ENCODE results near the gene CACNA1H.

CACNA1H gene

DNA sequence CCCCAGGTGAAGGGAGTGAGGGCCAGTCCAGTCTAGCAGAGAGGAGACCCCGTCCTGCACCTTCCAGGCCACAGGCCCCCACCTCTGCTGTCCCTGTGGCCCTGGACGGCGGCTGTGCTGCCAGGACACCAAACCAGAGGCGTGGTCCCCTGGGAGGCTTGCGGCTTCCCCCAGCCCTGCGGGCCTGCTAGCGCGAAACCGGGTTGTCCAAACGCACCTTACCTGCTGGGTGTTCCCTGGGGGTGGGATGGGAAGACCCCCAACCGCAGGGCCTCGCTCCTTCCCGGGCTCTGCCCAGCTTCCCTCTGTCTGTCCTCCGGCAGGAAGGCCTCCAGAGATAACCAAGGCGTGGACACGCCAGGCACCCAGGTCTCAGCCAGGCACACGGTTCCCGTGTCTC, 19.6 kb upstream of the CACNA1H start:
- Histone ChIP-seq H3K4ac (ENCODE audit: low read depth in 1 of 2, low read length in 2 of 2) (no peak overlapping the region), H3K27ac (ENCODE audit: low read length, poor library complexity, severe bottlenecking) (no peak overlapping the region), H3K23ac (ENCODE audit: low read length in 2 of 2) (no peak overlapping the region), H2BK12ac (ENCODE audit: low read length in 2 of 2) (no peak overlapping the region), H3K9ac (ENCODE audit: low read length) (no peak overlapping the region), H3K4me2 (ENCODE audit: low read length, poor library complexity, severe bottlenecking) (no peak overlapping the region), H4K91ac (ENCODE audit: low read length) (no peak overlapping the region), H3K4me3 (ENCODE audit: insufficient read depth in 1 of 2, low read depth in 1 of 2, low read length in 2 of 2) (no peak overlapping the region), H3K4me1 (ENCODE audit: control insufficient read depth, insufficient read depth, low read depth, low read length) (peaks cover 12% of the 10 kb centered on the region), H3K79me1 (replicated peaks; ENCODE audit: low read length, poor library complexity, severe bottlenecking) (no peaks in the 10 kb centered on the region), H2BK120ac (ENCODE audit: low read depth, low read length) (no peak overlapping the region), H3K36me3 (ENCODE audit: control insufficient read depth in 1 of 2, insufficient read depth in 2 of 2, low read depth in 1 of 2, low read length in 2 of 2) (peaks cover 0 to 2% of the 10 kb centered on the region in 2 experiments), H2AK5ac (ENCODE audit: low read length, severe bottlenecking) (no peak overlapping the region), H2AFZ (ENCODE audit: low read depth, low read length) (no peak overlapping the region), H4K8ac (ENCODE audit: low read length) (no peak overlapping the region), H3K9me3 (ENCODE audit: control insufficient read depth, low read length) (no peaks in the 10 kb centered on the region), H3K18ac (ENCODE audit: low read depth in 1 of 2, low read length in 2 of 2) (no peak overlapping the region), H2BK15ac (ENCODE audit: low read depth, poor library complexity, severe bottlenecking) (no peak overlapping the region), H3K14ac (ENCODE audit: low read length in 2 of 2) (no peak overlapping the region), H2BK5ac (ENCODE audit: low read depth, low read length, poor library complexity, severe bottlenecking) (no peak overlapping the region), H3K27me3 (ENCODE audit: control insufficient read depth in 1 of 2, insufficient read depth in 1 of 2, low read length in 2 of 2) (peaks cover 0 to 17% of the 10 kb centered on the region in 2 experiments)
- WGBS, result 92% methylated on average over 18 of the region's 18 CpGs
- DNase-seq, result no peak

DNA sequence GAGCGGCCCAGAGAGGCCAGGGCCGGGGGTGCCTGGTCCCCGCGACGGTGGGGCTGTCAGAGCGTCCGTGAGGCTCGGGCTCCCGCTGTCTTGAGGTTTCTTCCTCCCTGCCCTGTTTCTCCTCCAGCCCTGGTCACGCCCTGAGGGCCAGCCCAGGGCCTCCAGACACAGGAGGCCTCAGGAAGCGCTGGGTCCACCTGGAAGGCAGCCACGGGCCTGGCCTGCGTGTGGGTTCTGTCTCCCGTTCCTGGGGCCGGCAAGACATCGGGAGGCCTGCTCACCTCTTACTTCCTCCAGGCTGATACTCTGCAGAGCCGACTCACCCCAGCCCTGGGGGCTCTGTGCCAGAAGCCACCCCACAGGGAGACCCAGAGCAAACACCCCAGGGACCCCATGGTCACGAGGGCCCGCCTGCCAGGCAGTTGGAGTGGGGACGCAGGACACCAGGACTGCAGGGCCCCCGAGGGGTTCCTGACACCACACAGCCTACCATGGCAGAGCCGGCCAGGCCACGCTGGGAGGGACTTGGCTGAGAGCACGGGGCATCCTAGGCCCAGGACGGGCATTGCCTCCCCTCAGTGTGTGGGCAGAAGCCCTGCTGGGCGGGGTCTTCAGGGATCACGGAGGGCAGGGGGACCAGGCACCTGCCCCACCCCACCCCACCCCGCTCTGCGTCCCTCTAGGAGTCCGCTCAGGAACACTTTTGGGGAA, 18.9 kb upstream of the CACNA1H start:
- Histone ChIP-seq H3K27ac (ENCODE audit: low read length, poor library complexity, severe bottlenecking) (no peak overlapping the region), H2AFZ (ENCODE audit: low read depth, low read length) (no peak overlapping the region), H2BK15ac (ENCODE audit: low read depth, poor library complexity, severe bottlenecking) (no peak overlapping the region), H2BK12ac (ENCODE audit: low read length in 2 of 2) (no peak overlapping the region), H3K9me3 (ENCODE audit: control insufficient read depth, low read length) (no peaks in the 10 kb centered on the region), H4K8ac (ENCODE audit: low read length) (no peak overlapping the region), H4K91ac (ENCODE audit: low read length) (no peak overlapping the region), H3K36me3 (ENCODE audit: control insufficient read depth in 1 of 2, insufficient read depth in 2 of 2, low read depth in 1 of 2, low read length in 2 of 2) (peaks cover 0 to 2% of the 10 kb centered on the region in 2 experiments), H2BK120ac (ENCODE audit: low read depth, low read length) (no peak overlapping the region), H3K4me3 (ENCODE audit: insufficient read depth in 1 of 2, low read depth in 1 of 2, low read length in 2 of 2) (no peak overlapping the region), H2BK5ac (ENCODE audit: low read depth, low read length, poor library complexity, severe bottlenecking) (no peak overlapping the region), H3K27me3 (ENCODE audit: control insufficient read depth in 1 of 2, insufficient read depth in 1 of 2, low read length in 2 of 2) (peaks cover 0 to 17% of the 10 kb centered on the region in 2 experiments), H3K4me2 (ENCODE audit: low read length, poor library complexity, severe bottlenecking) (no peak overlapping the region), H3K9ac (ENCODE audit: low read length) (no peak overlapping the region), H3K18ac (ENCODE audit: low read depth in 1 of 2, low read length in 2 of 2) (no peak overlapping the region), H3K79me1 (replicated peaks; ENCODE audit: low read length, poor library complexity, severe bottlenecking) (no peaks in the 10 kb centered on the region), H3K14ac (ENCODE audit: low read length in 2 of 2) (no peak overlapping the region), H2AK5ac (ENCODE audit: low read length, severe bottlenecking) (no peak overlapping the region), H3K23ac (ENCODE audit: low read length in 2 of 2) (no peak overlapping the region), H3K4me1 (ENCODE audit: control insufficient read depth, insufficient read depth, low read depth, low read length) (peaks cover 12% of the 10 kb centered on the region), H3K4ac (ENCODE audit: low read depth in 1 of 2, low read length in 2 of 2) (no peak overlapping the region)
- DNase-seq, result no peak
- 83% methylated on average over 28 of the region's 30 CpGs for WGBS

DNA sequence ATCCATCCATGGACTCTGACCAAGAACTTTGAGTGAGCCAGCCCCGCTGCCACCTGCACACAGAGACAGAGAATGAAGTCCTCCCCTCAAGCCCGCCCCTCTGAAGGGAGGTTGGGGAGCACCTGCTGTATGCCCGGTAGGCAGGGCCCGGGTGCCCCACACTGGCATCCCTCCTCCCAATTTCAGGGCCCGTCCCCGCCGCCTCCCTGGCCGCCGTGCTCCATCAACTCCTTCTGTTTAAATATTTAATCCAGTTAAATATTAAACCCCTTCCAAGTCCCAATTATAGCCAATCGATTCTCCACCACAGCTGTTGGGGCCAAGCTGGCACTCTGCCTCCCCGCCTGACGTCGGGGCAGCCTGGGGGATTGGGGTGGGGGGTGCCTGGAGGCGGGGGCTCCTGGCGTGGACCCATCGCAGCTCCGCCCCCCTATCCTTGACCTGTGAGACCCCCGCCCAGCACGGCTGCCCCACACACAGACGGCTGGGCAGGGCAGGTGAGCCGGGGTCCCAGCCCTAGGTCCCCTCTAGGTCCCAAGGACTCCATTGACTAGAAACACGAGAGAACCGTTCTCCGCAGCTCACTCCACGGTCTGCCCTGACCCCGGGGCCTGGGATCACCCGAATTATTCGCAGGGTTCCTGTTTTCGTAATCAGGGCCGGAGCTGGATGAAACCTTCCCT, 18.0 kb upstream of the CACNA1H start:
- peaks cover 0 to under 1% of the 10 kb centered on the region in 2 experiments for H3K36me3 ChIP-seq (ENCODE audit: control insufficient read depth in 1 of 2, insufficient read depth in 2 of 2, low read depth in 1 of 2, low read length in 2 of 2)
- H2BK5ac ChIP-seq (ENCODE audit: low read depth, low read length, poor library complexity, severe bottlenecking), result no peak overlapping the region
- no peak overlapping the region for H2AFZ ChIP-seq (ENCODE audit: low read depth, low read length)
- H3K18ac ChIP-seq (ENCODE audit: low read depth in 1 of 2, low read length in 2 of 2), result no peak overlapping the region
- no peak overlapping the region for H3K27ac ChIP-seq (ENCODE audit: low read length, poor library complexity, severe bottlenecking)
- H2BK15ac ChIP-seq (ENCODE audit: low read depth, poor library complexity, severe bottlenecking), result no peak overlapping the region
- H3K27me3 ChIP-seq (ENCODE audit: control insufficient read depth in 1 of 2, insufficient read depth in 1 of 2, low read length in 2 of 2), result peaks cover 0 to 18% of the 10 kb centered on the region in 2 experiments
- H3K79me1 ChIP-seq (replicated peaks; ENCODE audit: low read length, poor library complexity, severe bottlenecking), result no peaks in the 10 kb centered on the region
- H3K4me3 ChIP-seq (ENCODE audit: insufficient read depth in 1 of 2, low read depth in 1 of 2, low read length in 2 of 2), result no peak overlapping the region
- 89% methylated on average over 30 of the region's 30 CpGs for WGBS
- H2BK12ac ChIP-seq (ENCODE audit: low read length in 2 of 2), result no peak overlapping the region
- H3K4me1 ChIP-seq (ENCODE audit: control insufficient read depth, insufficient read depth, low read depth, low read length), result peaks cover 12% of the 10 kb centered on the region
- no peaks in the 10 kb centered on the region for H3K9me3 ChIP-seq (ENCODE audit: control insufficient read depth, low read length)
- H4K8ac ChIP-seq (ENCODE audit: low read length), result no peak overlapping the region
- H4K91ac ChIP-seq (ENCODE audit: low read length), result no peak overlapping the region
- H2AK5ac ChIP-seq (ENCODE audit: low read length, severe bottlenecking), result no peak overlapping the region
- no peak overlapping the region for H3K4ac ChIP-seq (ENCODE audit: low read depth in 1 of 2, low read length in 2 of 2)
- H3K9ac ChIP-seq (ENCODE audit: low read length), result no peak overlapping the region
- no peak overlapping the region for H3K23ac ChIP-seq (ENCODE audit: low read length in 2 of 2)
- H3K4me2 ChIP-seq (ENCODE audit: low read length, poor library complexity, severe bottlenecking), result no peak overlapping the region
- no peak overlapping the region for H3K14ac ChIP-seq (ENCODE audit: low read length in 2 of 2)
- no peak overlapping the region for H2BK120ac ChIP-seq (ENCODE audit: low read depth, low read length)
- DNase-seq, result no peak

DNA sequence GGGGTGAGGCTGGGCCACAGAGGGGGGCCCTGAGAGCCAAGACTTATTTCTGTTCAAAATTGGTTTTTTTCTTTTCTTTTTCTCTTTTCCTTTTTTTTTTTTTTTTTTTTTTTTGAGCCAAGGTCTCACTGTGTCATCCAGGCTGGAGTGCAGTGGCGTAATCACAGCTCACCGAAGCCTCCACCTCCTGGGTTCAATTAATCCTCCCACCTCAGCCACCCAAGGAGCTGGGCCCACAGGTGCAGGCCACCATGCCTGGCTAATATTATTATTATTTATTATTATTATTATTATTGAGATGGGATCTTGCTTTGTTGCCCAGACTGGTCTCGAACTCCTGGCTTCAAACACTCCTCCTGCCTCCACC, 17.5 kb upstream of the CACNA1H start:
- Histone ChIP-seq H2BK12ac (ENCODE audit: low read length in 2 of 2) (no peak overlapping the region), H2BK5ac (ENCODE audit: low read depth, low read length, poor library complexity, severe bottlenecking) (no peak overlapping the region), H2BK15ac (ENCODE audit: low read depth, poor library complexity, severe bottlenecking) (no peak overlapping the region), H3K9me3 (ENCODE audit: control insufficient read depth, low read length) (no peaks in the 10 kb centered on the region), H2BK120ac (ENCODE audit: low read depth, low read length) (no peak overlapping the region), H4K8ac (ENCODE audit: low read length) (no peak overlapping the region), H3K18ac (ENCODE audit: low read depth in 1 of 2, low read length in 2 of 2) (no peak overlapping the region), H2AK5ac (ENCODE audit: low read length, severe bottlenecking) (no peak overlapping the region), H3K9ac (ENCODE audit: low read length) (no peak overlapping the region), H3K36me3 (ENCODE audit: control insufficient read depth in 1 of 2, insufficient read depth in 2 of 2, low read depth in 1 of 2, low read length in 2 of 2) (no peaks in the 10 kb centered on the region), H2AFZ (ENCODE audit: low read depth, low read length) (no peak overlapping the region), H3K4me3 (ENCODE audit: insufficient read depth in 1 of 2, low read depth in 1 of 2, low read length in 2 of 2) (no peak overlapping the region), H3K27ac (ENCODE audit: low read length, poor library complexity, severe bottlenecking) (no peak overlapping the region), H4K91ac (ENCODE audit: low read length) (no peak overlapping the region), H3K27me3 (ENCODE audit: control insufficient read depth in 1 of 2, insufficient read depth in 1 of 2, low read length in 2 of 2) (peaks cover 0 to 24% of the 10 kb centered on the region in 2 experiments), H3K23ac (ENCODE audit: low read length in 2 of 2) (no peak overlapping the region), H3K4ac (ENCODE audit: low read depth in 1 of 2, low read length in 2 of 2) (no peak overlapping the region), H3K4me1 (ENCODE audit: control insufficient read depth, insufficient read depth, low read depth, low read length) (peaks cover 12% of the 10 kb centered on the region), H3K79me1 (replicated peaks; ENCODE audit: low read length, poor library complexity, severe bottlenecking) (no peaks in the 10 kb centered on the region), H3K14ac (ENCODE audit: low read length in 2 of 2) (no peak overlapping the region), H3K4me2 (ENCODE audit: low read length, poor library complexity, severe bottlenecking) (no peak overlapping the region)
- no peak for DNase-seq
- WGBS, result 90% methylated on average over 1 of the region's 3 CpGs
